Activated CD8-positive, alpha-beta memory T cell treated with anti-CD3 and anti-CD28 coated beads for 24 hours (primary cell): ENCODE measurements around the gene FLCN.
A peak's percentile ranks its signal among the peaks of the same experiment; 100 is the strongest.
"Not testable (repeated sequence)": the region's sequence is repeated elsewhere in the genome, so short reads cannot be mapped to it uniquely, and the experiment has no call there.

Source experiments
- DNase-seq: peaks from one replicate; pipeline ENCODE4 v3.0.0-alpha.2; 2020

FLCN gene

GRCh38 chr17:17206124-17206912, 30.6 kb downstream of the FLCN start, which contains the start of gene PLD6:
PLD6 (minus strand) TSS chr17:17206333; CDS start chr17:17206286, 47 bp downstream.
- peak; percentile 98 for DNase-seq

- peak; percentile 86 for DNase-seq
Measured at GRCh38 chr17:17205368-17206123, 31.4 kb downstream of the FLCN start.

- no peak for DNase-seq
Measured at GRCh38 chr17:17204635-17205231, 32.2 kb downstream of the FLCN start.

GRCh38 chr17:17204041-17204591, 32.9 kb downstream of the FLCN start:
- no peak for DNase-seq

GRCh38 chr17:17203173-17203730, 33.7 kb downstream of the FLCN start:
- DNase-seq, result no peak

- no peak for DNase-seq
Measured at GRCh38 chr17:17201907-17202306, 35.1 kb downstream of the FLCN start.

GRCh38 chr17:17201271-17201670, 35.7 kb downstream of the FLCN start:
- DNase-seq, result no peak

GRCh38 chr17:17200831-17201230, 36.1 kb downstream of the FLCN start:
- DNase-seq, result no peak

- no peak for DNase-seq
Measured at GRCh38 chr17:17200311-17200710, 36.7 kb downstream of the FLCN start.

- no peak for DNase-seq
Measured at GRCh38 chr17:17198281-17198680, 38.7 kb downstream of the FLCN start.

GRCh38 chr17:17196776-17197175, 40.2 kb downstream of the FLCN start:
- DNase-seq, result no peak

GRCh38 chr17:17195466-17195865, 41.5 kb downstream of the FLCN start:
- DNase-seq, result not testable (repeated sequence)

GRCh38 chr17:17191961-17192381, 45.0 kb downstream of the FLCN start:
- DNase-seq, result no peak

GRCh38 chr17:17191346-17191792, 45.6 kb downstream of the FLCN start:
- no peak for DNase-seq

- no peak for DNase-seq
Measured at GRCh38 chr17:17190188-17190587, 46.8 kb downstream of the FLCN start.

- DNase-seq, result no peak
Measured at GRCh38 chr17:17189559-17189958, 47.4 kb downstream of the FLCN start.

GRCh38 chr17:17188586-17188985, 48.4 kb downstream of the FLCN start:
- no peak for DNase-seq

GRCh38 chr17:17186551-17187505, 50.1 kb downstream of the FLCN start:
- no peak for DNase-seq

GRCh38 chr17:17186051-17186450, 50.9 kb downstream of the FLCN start:
- DNase-seq, result peak; percentile 80

- DNase-seq, result not testable (repeated sequence)
Measured at GRCh38 chr17:17184985-17185757, 51.8 kb downstream of the FLCN start.

GRCh38 chr17:17183744-17184143, 53.2 kb downstream of the FLCN start:
- no peak for DNase-seq
